Left ventricle myocardium inferior (tissue), 1 donor: Measurements from ENCODE around the gene MYMK. TPM values are rescaled to one million over a fixed set of nuclear protein-coding genes. Genes with fewer than 3 reads are reported as not detected.

Source experiments
- DNase-seq: peaks from one replicate; pipeline ENCODE4 v3.0.0-alpha.2; 2020
- H3K27ac ChIP-seq: fragments of 200-600 bp; replicated peaks from 2 replicates; pipeline ENCODE4 v1.8.0; 2021
- H3K27me3 ChIP-seq: fragments of 200-600 bp; 2 replicates; pipeline ENCODE4 v1.8.0; 2021; ENCODE audit warnings: low read depth
- H3K36me3 ChIP-seq: fragments of 200-600 bp; 2 replicates; pipeline ENCODE4 v1.8.0; 2021
- H3K4me1 ChIP-seq: fragments of 200-600 bp; 2 replicates; pipeline ENCODE4 v1.8.0; 2021
- H3K4me3 ChIP-seq: fragments of 200-600 bp; 2 replicates; pipeline ENCODE4 v1.8.0; 2021; ENCODE audit warnings: mild to moderate bottlenecking, moderate library complexity
- H3K9me3 ChIP-seq: fragments of 200-600 bp; replicated peaks from 2 replicates; pipeline ENCODE4 v1.8.0; 2021
- CTCF ChIP-seq: fragments of 200-600 bp; IDR thresholded peaks from 2 replicates; pipeline ENCODE4 v1.8.0; 2021; ENCODE audit warnings: antibody characterized with exemption, mild to moderate bottlenecking, borderline replicate concordance
- intact Hi-C: fragments of 100-400 bp; cut with micrococcal nuclease; formaldehyde crosslinking; loops from one replicate; pipeline ENCODE4 v1.11.0; 2022
- total RNA-seq: library from RNA; stranded (reverse); fragmentation: NEBNext Ultra II Directional; extraction: Animal tissue kit (Norgen Biotek cat#: 25700); gene quantifications from one replicate; pipeline ENCODE4 v1.2.1, GENCODE V29; 2021
- donor health status: DM: no; HTN: yes; CAD: no; lungs with severe emphysema.

Gene MYMK
- total RNA-seq, 1 donor from 2014 or later: not detected

DNA sequence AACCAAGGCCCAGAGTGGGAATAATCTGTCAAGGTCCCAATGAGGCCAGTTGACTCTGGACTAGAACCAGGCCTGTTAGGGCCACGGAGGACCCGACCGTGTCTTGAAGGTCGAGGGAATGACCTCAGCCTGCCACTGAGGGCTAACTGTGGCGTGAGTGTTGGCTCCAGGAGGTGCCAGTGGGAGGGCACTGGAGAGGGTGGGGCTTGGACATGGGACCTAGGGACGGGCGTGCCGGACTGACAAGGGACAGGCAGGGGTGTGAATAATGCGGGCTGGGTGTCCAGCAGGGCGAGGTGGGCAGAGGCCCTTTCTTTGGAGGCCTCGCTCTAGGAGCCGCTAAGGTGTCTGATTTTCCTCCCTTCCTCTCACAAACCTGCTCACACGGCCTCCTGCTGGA lies 17.2 kb upstream of the MYMK start:
- Histone ChIP-seq H3K9me3 (no peaks in the 10 kb centered on the region), H3K4me1 (peaks cover 74% of the 10 kb centered on the region), H3K4me3 (no peak overlapping the region), H3K36me3 (peaks cover under 1% of the 10 kb centered on the region), H3K27me3 (no peaks in the 10 kb centered on the region), H3K27ac (no peak overlapping the region)
- TF ChIP-seq CTCF: no peak
- no peak for DNase-seq
- intact Hi-C loops: no loop called here

- H3K27ac ChIP-seq: peak overlapping the region; percentile 85
- peaks cover 71% of the 10 kb centered on the region for H3K4me1 ChIP-seq
- DNase-seq: no peak
- no peaks in the 10 kb centered on the region for H3K9me3 ChIP-seq
- H3K27me3 ChIP-seq: no peaks in the 10 kb centered on the region
- intact Hi-C loops: no loop called here
- TF ChIP-seq CTCF: peak; percentile 17
- no peaks in the 10 kb centered on the region for H3K36me3 ChIP-seq
- H3K4me3 ChIP-seq: no peak overlapping the region
Measured at GRCh38 chr9:133540698-133541025, 15.9 kb upstream of the MYMK start.

DNA sequence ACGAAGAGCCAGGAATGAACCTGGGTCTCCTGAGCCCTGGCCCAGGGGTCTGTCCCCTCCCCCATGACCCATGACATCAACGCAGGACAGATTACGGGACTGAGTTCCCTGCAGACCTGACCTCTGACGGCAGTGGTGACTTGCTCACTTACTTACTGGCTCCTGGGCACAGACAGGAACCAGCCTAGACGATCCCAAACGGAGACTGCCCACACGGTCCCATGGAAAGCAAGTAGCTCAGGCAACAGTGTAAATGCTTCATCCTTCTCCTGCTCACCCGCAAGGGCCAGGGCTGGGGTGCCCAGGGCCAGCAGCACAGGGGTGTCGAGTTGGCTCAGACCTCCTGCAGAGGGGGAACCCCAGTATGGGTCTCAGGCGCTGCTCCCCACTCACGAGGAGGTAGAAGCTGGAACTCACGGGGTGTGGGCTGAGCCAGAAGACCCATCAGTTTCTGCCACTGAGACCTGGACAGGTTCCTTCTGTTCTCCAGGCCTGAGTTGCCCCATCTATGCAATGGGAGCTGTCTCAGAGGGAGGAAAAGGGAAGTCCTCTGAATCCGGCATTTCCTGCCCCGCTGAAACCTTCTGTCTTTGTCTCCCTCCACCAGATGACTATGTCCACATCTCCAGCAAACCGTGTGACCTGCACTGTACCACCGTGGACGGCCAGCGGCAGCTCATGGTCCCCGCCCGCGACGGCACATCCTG lies 15.4 kb upstream of the MYMK start:
- DNase-seq: no peak
- no peak for TF ChIP-seq CTCF
- H3K27ac ChIP-seq: peak overlapping the region; percentile 85
- H3K27me3 ChIP-seq: peaks cover 2% of the 10 kb centered on the region
- intact Hi-C loops: loop anchor here (10.0 kb wide), 1 partner anchor 185 kb away; no protein-coding TSS in a partner anchor
- H3K4me3 ChIP-seq: peak overlapping the region; percentile 57
- peaks cover 71% of the 10 kb centered on the region for H3K4me1 ChIP-seq
- H3K36me3 ChIP-seq: no peaks in the 10 kb centered on the region
- H3K9me3 ChIP-seq: no peaks in the 10 kb centered on the region

DNA sequence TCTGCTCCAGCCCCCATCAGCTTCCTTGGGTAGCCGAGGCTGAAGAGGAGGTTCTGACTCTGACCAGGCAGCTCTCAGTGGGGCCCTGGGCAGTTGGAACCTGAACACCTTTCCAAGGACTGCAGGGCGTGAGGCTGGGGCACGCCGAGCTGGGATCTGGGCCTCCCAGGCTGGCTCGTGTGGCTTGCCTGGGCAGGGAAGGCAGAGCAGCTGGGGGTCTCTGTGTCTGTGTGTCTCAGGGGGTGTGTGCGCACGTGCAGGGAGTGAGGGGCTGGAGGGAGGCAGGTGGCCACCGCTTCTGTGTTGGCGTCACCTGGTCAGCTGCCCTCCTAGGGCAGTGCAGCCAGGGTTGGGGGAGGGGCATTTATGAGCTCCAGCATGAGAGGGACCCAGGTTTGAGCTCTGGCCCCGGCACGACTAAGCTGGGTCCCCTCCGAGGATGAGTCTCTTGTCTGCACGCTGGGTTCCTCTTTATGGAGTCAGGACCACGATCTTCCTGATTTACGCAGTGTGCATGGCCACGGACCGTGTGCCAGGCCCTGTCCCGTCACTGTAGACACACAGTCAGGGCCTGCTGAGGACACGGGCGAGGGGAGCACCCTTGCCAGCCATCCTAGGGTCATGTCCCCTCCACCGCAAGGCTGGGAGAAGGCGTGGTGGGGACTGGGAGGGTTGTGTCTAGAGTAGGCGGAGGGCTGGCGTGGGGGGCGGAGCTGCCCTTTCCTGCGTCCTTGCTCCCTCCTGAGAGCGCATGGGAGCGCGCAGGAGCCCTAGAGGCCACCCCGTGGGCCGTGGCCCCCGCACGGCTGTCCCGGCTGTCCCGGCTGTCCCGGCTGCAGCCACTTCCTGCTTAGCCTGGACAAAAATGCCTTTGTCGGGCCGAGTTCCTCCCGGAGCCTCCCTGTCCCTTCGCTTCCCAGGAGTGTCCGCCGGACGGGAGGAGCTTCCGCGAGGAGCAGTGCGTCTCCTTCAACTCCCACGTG lies 14.4 kb upstream of the MYMK start:
- intact Hi-C loops: loop anchor here (10.0 kb wide), 1 partner anchor 186 kb away; no protein-coding TSS in a partner anchor
- peak overlapping the region; percentile 57 for H3K4me3 ChIP-seq
- no peaks in the 10 kb centered on the region for H3K36me3 ChIP-seq
- H3K9me3 ChIP-seq: no peaks in the 10 kb centered on the region
- DNase-seq: peak; percentile 78
- no peak for TF ChIP-seq CTCF
- H3K4me1 ChIP-seq: peaks cover 71% of the 10 kb centered on the region
- peak overlapping the region; percentile 85 for H3K27ac ChIP-seq
- peaks cover 6% of the 10 kb centered on the region for H3K27me3 ChIP-seq

DNA sequence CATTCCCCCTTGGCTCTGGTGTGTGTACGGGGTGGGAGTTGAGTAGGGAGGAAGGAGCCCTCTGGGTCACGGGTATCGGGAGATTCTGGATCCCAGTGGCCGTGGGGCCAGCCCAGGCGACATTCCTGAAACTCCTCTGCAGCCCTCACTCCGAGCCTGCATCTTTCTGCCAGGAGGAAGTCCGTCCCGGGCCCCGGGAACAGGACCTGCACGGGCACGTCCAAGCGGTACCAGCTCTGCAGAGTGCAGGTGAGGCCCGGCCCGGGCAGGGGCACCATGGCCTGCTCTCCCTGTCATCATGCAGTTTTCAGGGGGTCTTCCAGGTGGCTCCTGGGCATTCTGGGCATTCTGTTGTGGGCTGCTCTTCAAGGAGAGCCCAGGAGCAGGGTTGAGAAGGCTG lies 13.4 kb upstream of the MYMK start:
- TF ChIP-seq CTCF: no peak
- Histone ChIP-seq H3K4me3 (no peak overlapping the region), H3K27me3 (peaks cover 6% of the 10 kb centered on the region), H3K4me1 (peaks cover 74% of the 10 kb centered on the region), H3K27ac (no peak overlapping the region), H3K36me3 (no peaks in the 10 kb centered on the region), H3K9me3 (no peaks in the 10 kb centered on the region)
- intact Hi-C loops: loop anchor here (10.0 kb wide), 1 partner anchor 187 kb away; no protein-coding TSS in a partner anchor
- no peak for DNase-seq
